ENCODE measurements around the gene COQ10A.

Gene COQ10A

DNA sequence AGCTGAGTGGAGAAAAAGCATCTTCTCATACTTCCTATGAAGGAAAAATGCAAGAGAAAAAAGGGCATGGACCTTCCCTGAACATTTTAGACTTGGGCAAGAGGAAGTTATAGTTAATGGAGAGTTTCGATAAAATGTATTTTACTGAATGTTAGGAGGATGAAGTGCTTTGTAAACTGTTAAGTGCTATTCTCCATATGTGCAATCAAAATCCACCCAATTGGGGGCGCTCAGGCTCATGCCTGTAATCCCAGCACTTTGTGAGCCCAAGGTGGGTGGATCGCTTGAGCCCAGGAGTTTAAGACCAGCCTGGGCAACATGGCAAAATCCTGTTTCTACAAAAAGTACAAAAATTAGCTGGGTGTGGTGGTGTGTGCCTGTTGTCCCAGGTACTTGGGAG lies 50.9 kb downstream of the COQ10A start:
- H3K27me3 ChIP-seq (ENCODE audit: control insufficient read depth, insufficient read depth, low read length): no peaks in the 10 kb centered on the region
- H3K9me3 ChIP-seq (ENCODE audit: control insufficient read depth, insufficient read depth, low read length): no peaks in the 10 kb centered on the region
- H3K36me3 ChIP-seq (ENCODE audit: control insufficient read depth, insufficient read depth, low read length): peaks cover 32% of the 10 kb centered on the region
- H3K4me1 ChIP-seq (ENCODE audit: control insufficient read depth, insufficient read depth, low read length): 0 out of 2 replicates have a peak, but pooled peaks cover 2% of the 10 kb centered on the region
- no peak overlapping the region for H3K4me3 ChIP-seq (ENCODE audit: low read depth, low read length)
- no peak overlapping the region for H3K27ac ChIP-seq (ENCODE audit: low read depth, low read length)
- no peak overlapping the region for H3K9ac ChIP-seq (ENCODE audit: low read depth, low read length)

Data from HUES48 (cell line).